Adipose tissue (tissue), 3 donors: ENCODE measurements around the gene ANKS6. TPM values are rescaled to one million over a fixed set of nuclear protein-coding genes. Genes with fewer than 3 reads are reported as not detected.

Experiments
- H3K27ac ChIP-seq: one replicate; pipeline ENCODE4 v1.5.1; 2013; ENCODE audit warnings: low read depth, low read length
- WGBS, 3 donors: extraction: QIAGEN DNeasy Blood & Tissue Kit; methylation state at CpG; one replicate each; pipeline ENCODE4 v1.1.7; 2013; 5-methylcytosine and 5-hydroxymethylcytosine counted together
- polyA plus RNA-seq, 3 donors: library from polyadenylated mRNA; stranded (reverse); fragments of 200-250 nt; gene quantifications; one replicate each; pipeline ENCODE4 v1.2.3, GENCODE V29; 2013
- donor health status: healthy with polysubstance abuse.
- donor health status: Bipolar disorder and iron deficiency.
- donor health status: healthy.

The ANKS6 gene
- 10 to 100 TPM in 2 of 3 donors, 1 to 10 TPM in 1; 8.5 to 13.0 (median 10.4) TPM for polyA plus RNA-seq

GRCh38 chr9:98796364-98797101 is at the start of gene ANKS6:
ANKS6 (minus strand) TSS chr9:98796555; CDS start chr9:98796491, 64 bp downstream.
- H3K27ac ChIP-seq, result no peak within 1 kb of the TSS
- WGBS, 3 donors, result 2 to 8% (median 3%) methylated on average over 36 to 86 of the region's 86 CpGs

GRCh38 chr9:98846081-98846480 is 49.7 kb upstream of the ANKS6 start:
- H3K27ac ChIP-seq, result no peak overlapping the region
- 80 to 90% (median 81%) methylated on average over 5 of the region's 5 CpGs for WGBS, 3 donors

DNA sequence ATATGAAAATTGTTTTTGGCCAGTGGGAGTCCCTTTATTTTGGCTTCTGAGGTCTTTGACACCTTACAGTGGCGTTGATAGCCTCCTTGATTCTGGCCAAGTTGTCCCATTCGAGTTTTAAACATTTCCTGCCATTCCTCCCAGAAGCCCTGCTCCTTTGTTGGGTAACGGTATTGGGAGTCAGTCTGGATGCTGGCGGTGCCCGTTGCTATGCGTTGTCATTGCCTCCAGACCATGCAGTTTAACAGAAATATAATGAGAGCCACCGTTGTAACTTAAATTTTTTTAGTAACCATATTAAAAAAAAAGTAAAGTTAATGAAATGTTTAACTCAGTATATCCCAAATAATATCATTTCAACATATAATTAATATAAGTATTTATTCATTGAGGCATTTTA is 46.2 kb upstream of the ANKS6 start:
- no peak overlapping the region for H3K27ac ChIP-seq
- 86 to 93% (median 88%) methylated on average over 7 of the region's 7 CpGs for WGBS, 3 donors

GRCh38 chr9:98839724-98840123 is 43.4 kb upstream of the ANKS6 start:
- 62 to 91% (median 64%) methylated on average over 4 of the region's 4 CpGs for WGBS, 3 donors
- H3K27ac ChIP-seq, result no peak overlapping the region

DNA sequence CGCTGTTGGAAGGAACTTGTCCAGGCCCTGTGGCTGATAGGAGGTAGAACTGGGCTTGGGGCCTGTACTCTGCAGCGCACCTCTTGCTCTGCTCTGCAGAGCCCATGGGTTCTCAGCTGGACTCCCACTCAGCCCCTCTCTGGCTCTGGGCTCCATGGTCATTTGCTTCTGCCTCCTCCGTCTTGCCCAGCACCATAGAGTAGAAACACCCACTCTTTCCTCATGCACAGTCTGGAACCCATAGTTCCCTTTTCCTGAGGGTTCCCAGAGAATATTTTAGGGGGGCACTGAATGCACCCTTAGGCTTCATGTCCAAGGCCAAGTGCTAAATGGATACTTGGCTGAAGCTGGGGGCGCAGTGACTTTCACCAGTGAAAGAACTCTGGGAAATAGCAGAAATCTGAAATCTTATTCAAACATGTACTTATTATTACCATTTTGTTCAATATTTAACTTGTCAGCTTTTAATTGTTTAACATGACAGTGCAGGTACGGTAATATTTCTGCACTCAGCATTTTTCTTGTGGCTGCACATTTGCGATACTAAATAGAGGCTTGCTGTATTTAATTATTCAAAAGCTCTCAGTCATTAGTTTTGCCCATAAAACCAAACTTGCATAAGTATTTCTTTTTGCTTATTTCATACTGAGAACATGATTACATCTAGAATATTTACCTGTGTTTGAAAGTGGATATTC is 42.7 kb upstream of the ANKS6 start:
- 87 to 95% (median 94%) methylated on average over 6 of the region's 6 CpGs for WGBS, 3 donors
- H3K27ac ChIP-seq, result no peak overlapping the region

GRCh38 chr9:98838155-98838867 is 42.0 kb upstream of the ANKS6 start:
- no peak overlapping the region for H3K27ac ChIP-seq
- WGBS, 3 donors, result 93 to 96% (median 94%) methylated on average over 6 of the region's 6 CpGs

- H3K27ac ChIP-seq, result no peak overlapping the region
- WGBS, 3 donors, result 94 to 97% (median 95%) methylated on average over 4 of the region's 4 CpGs
Measured at GRCh38 chr9:98837516-98837915, 41.2 kb upstream of the ANKS6 start.

DNA sequence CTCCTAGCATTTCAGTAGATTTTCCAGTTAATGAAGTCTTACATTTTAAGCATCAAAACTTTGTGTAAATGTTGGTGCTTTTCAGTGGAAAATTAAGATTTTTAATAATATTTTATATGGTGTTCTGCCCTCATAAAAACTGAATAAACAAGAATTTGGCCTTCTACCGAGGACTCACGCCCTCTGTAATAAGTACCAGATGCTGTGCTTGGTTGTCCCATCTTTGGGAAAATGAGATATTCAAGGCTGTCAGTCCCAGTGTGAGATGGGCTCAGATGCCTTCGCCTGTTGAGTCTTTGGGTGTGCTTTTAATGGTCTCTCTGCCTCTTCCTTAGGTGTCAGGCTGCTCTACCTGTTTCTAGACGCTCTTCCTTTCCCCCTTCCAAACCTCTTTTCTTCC is 39.9 kb upstream of the ANKS6 start:
- WGBS, 3 donors, result 81 to 95% (median 89%) methylated on average over 4 of the region's 4 CpGs
- no peak overlapping the region for H3K27ac ChIP-seq

DNA sequence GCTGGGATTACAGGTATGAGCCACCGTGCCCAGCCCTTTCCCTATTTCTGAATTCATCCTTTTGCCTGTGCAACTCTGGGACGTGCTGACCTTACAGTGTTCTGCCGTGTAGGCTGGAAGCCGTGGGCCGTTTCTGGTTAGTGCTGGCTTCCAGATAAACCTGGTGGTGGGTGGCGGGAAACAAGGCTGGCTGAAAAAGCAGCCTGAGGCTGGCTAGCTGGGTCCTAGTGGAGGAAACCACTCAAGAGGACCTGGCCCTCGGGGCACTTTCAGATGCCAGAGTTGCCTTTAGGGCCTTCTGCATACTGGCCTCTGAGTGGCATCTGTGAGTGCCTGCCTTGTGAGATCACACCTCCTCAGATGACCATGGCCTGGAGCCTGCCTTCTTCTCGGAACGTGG is 38.0 kb upstream of the ANKS6 start:
- 93 to 97% (median 94%) methylated on average over 9 of the region's 9 CpGs for WGBS, 3 donors
- H3K27ac ChIP-seq, result no peak overlapping the region

DNA sequence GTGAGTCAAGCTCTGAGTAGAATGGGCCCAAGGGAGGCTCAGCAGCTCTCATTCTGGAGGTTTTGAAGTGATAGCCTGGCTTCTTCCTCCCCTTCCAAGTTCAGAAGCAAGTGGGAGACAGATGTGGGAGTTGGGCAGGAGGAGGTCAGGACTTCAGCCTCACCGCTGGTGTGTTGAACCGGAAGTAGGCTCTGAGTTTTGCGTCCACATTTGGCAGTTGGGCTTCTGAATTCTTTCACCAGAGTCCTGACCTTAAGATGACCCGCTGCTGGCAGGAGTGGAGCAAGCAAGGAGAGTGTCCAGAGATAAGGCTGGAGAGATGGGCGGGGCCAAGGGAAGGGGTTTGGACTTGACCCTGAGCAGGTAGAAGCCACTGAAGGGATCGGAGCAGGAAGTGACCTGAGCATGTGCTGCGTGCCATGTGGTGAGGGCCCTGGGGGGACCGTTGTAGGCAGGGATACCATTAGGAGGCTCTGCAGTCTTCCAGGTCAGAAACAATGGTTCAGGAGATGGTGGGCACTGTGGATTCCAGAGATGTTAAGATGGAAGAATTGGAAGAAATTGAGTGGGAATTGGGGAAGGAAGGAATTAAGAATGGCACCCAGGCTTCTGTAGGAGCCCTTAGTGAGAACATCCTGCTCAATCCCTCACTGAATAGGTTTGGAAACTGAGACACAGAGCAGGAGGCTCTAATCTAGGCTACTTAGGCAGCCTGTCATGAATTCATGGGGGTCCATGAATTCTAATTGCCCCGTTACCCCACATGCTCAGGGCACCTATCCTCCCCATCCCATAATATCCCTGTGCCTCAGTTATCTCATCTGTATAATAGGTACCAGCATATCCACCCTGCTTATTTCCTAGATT is 37.0 kb upstream of the ANKS6 start:
- H3K27ac ChIP-seq, result no peak overlapping the region
- 59 to 76% (median 71%) methylated on average over 9 of the region's 9 CpGs for WGBS, 3 donors

GRCh38 chr9:98832768-98833089 is 36.4 kb upstream of the ANKS6 start:
- no peak overlapping the region for H3K27ac ChIP-seq
- 94 to 98% (median 97%) methylated on average over 1 of the region's 1 CpG for WGBS, 3 donors

- WGBS, 3 donors, result 75 to 93% (median 77%) methylated on average over 16 of the region's 16 CpGs
- no peak overlapping the region for H3K27ac ChIP-seq
Measured at GRCh38 chr9:98831696-98832095, 35.3 kb upstream of the ANKS6 start.

DNA sequence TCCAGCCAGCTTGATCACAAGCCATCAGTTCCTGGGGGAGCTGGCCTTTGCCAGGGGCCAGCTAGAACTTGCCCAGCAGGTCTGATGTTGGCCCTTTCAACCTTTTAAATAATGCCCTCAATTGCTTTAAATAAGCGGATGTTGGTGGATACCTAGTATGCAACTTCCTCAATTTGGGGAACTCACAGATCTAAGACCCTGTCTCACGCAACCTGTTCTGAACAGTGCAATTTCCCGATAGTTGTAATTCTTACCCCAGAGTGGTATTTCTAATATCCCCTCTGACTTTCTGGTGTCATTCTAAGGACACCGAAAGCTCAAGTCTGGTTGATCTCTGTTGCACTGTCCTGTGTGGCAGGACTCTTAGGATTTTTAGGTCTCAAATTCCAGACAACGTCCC is 34.2 kb upstream of the ANKS6 start:
- 64 to 96% (median 72%) methylated on average over 5 of the region's 5 CpGs for WGBS, 3 donors
- H3K27ac ChIP-seq, result no peak overlapping the region

GRCh38 chr9:98829766-98830165 is 33.4 kb upstream of the ANKS6 start:
- WGBS, 3 donors, result 71 to 85% (median 73%) methylated on average over 5 of the region's 5 CpGs
- no peak overlapping the region for H3K27ac ChIP-seq

GRCh38 chr9:98826716-98827115 is 30.4 kb upstream of the ANKS6 start:
- H3K27ac ChIP-seq, result no peak overlapping the region
- WGBS, 3 donors, result 93 to 96% (median 95%) methylated on average over 18 to 20 of the region's 20 CpGs

DNA sequence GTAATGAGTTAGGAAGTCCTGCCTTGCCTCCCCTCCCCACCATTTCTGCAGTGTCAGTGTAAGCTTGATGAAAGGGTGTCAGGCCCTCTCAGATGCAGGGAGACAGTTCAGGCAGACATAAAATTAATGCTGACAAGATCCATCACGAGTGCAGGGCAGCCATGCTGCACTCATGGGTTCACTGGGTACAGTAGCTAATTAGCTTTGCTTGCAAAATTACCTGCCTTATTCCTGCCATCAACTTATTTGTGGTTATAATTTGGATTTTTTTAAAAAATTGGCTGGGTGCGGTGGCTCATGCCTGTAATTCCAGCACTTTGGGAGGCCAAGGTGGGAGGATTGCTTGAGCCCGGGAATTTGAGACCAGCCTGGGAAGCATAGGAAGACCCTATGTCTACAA is 29.1 kb upstream of the ANKS6 start:
- 88 to 90% (median 90%) methylated on average over 3 of the region's 3 CpGs for WGBS, 3 donors
- H3K27ac ChIP-seq, result no peak overlapping the region

DNA sequence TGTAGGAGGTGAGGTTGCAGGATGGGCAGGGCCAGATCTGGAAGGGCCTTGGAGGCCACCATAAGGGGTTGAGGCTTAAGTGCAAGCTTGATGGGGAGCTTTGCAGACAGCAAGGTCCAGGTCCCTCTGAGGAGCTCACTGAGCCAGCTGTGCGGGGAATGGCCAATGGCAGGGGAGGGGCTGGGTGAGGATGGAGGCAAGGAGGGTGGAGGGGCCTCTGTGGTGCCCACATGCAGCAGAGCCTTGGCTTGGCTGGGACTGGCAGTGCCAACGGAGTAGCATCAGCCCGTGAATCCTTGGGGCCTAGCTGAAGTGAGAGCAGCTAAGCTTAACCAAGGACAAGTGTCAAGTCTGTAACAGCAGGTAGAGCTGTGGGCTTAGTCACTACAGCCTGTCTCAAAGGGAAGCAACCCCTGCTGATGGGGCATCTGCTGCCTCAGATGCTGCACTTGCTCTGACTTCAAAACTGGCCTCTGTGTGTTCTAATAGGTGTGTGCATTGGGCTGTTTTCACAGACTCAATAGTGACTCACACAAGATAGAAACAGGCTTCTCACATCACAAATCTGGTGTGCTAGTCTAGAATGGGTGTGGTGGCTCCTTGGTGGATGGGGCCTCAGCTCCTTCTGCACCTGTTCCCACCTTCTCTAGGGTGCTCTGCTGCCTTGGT is 27.4 kb upstream of the ANKS6 start:
- no peak overlapping the region for H3K27ac ChIP-seq
- WGBS, 3 donors, result 95 to 100% (median 99%) methylated on average over 3 of the region's 3 CpGs

- WGBS, 3 donors, result 82 to 95% (median 87%) methylated on average over 6 of the region's 6 CpGs
- H3K27ac ChIP-seq, result no peak overlapping the region
Measured at GRCh38 chr9:98822661-98823060, 26.3 kb upstream of the ANKS6 start.
